Ammon's horn (tissue), 1 donor: ENCODE measurements around the gene AQP11.
"Not testable (repeated sequence)": the region's sequence is repeated elsewhere in the genome, so short reads cannot be mapped to it uniquely, and the experiment has no call there.

Experiments used
- DNase-seq: peaks from one replicate; pipeline ENCODE4 v3.0.0-alpha.2; 2016; ENCODE audit warnings: low spot score

The AQP11 gene

DNA sequence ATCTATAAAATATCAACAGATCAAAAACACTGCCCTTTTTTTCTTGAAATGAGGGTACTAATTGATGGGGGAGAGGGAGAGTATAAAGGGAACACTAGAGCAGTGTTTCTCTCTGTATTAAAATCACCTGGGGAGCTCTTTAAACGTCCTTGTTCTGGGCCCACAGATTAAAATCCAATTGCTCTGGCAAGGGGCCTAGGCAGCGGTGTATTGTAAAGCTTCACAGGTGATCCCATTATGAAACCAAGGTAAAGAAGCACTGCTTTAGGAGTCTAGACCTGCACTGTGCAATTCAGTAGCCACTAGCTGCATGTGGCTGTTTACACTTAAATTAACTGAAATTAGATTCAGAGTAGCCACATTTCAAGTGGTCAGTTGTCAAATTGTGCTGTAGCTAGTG lies 3.0 kb downstream of the AQP11 start:
- no peak for DNase-seq

DNA sequence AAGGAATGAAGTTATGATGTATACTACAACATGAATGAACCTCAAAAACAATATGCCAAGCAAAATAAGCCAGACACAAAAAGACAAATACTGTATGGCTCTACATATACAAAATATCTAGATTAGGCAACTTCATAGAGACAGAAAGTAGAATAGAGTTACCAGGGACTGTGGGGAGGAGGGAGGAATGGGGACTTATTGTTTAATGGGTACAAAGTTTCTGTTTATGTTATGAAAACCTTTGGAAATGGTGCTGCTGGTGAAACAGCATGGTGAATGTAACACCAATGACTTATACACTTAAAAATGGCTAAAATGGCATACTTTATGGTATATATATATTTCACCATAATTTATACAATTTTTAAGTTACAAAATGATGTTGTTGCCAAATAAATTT lies 4.1 kb downstream of the AQP11 start:
- DNase-seq: no peak

DNA sequence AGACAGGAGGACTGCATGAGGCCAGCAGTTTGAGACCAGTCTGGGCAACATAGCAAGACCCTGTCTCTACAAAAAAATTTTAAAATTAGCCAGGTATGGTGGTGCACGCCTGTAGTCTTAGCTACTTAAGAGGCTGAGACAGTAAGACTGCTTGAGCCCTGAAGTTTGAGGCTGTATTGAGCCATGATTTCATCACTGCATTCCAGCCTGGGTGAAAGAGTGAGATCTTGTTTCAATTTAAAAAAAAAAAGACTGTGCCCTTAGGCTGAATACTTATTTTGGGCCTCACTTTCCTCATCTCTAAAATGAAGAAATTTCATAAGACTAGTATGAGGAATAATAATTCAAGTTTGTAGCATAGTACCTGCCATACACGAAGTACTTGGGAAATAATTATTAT lies 6.9 kb downstream of the AQP11 start:
- no peak for DNase-seq

DNA sequence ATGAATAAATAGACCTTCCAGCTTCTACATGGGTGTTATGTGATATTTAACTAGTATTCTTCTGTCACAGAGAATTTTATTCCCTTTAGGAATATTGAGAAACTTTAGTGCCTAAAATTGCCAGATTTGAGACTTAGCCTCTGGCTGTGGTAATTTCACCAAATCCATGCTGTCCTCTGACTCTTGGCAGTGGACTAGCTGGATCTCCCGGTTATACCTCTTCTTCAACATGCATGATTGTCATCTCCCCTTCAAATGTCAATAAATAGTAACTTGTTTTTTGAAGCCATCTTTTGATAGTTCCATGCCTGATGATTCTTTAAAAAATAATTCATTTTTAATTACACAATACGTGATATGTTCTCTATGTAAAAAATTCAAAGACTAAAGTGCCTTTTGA lies 8.4 kb downstream of the AQP11 start:
- no peak for DNase-seq

DNA sequence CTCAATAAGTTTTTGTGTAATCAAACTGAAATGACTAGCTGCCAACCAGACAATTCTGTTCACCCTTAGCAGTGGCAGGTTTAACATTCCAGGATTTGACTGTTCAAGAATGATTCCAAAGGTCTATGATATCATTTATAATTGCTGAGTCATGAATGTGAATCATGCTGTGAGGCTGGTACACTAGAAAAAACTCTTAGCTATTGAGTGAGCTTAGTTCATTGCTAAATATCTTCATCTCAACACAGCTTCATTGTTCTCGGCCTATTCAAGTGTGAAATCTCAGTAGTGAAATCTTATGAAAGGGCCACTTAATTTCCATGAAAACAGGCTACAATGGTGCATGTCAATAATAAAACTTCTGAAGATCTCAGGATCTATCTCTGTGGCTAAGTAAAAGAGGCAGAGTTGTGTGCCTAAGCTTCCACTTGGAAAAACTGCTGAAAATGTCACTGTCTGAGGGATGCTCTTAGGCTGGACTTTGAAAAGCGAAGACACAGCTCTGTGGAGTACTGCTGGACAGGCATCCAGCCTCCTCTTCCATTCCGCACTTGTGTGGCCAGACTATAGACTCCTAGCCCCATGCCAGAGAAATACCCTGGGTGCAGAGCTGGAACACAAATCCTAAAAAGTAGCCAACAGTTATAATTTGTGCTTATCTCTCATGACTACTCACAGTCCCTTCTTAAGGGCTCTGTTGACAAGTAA lies 12.8 kb downstream of the AQP11 start:
- peak; percentile 34 for DNase-seq

DNA sequence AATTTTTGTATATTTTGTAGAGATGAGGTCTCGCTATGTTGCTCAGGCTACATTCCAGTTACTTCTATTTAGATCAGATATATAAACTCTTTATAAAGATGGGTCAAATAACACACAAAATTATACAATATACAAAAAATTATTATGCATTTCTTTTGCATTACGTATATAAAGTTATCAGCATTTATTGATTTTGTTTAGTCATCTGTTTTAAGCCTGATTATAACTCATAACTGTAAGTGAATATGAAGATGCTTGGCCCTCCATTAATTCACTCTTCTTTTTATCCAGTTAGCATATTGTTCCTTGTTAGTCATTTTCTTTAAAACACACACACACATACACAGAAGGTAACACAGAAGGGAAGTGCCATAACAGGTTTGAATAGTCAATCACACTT lies 14.5 kb downstream of the AQP11 start:
- no peak for DNase-seq

DNA sequence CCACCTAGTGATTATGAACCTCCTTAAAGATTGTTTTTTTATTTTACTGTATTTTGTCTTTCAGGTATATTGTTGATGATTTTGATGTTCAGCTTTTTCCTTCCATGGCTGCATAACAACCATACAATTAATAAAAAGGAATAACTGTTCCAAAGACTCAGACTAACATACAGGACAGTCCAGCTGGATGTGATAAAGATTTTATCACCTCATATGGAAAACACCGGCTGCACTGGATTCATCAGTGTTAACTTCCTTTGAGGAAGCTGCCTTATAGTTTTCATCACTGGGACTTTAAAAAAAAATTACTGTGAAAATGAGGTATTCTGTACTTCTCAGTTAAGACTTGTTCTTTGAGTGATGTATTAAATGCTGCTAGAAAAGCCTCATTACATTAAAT lies 19.5 kb downstream of the AQP11 start:
- DNase-seq: no peak

DNA sequence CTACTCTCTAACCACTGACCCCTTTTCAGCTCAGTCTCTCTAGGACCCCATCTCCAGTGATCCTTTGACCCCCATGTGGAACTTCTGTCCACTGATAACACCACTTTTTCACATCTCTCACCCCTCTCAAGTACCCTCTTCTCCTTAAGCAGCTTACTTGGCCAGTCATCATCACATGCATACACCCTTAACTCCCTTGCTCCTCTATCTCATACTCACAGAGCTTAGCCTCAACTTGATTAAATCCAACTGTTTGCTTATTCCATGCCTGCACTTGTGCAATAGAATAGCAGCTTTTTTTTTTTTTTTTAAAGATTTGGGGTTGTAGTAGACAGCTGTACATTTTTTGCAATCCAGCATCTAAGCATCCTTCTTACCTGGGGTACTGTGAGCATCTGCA lies 22.2 kb downstream of the AQP11 start:
- DNase-seq: no peak

DNA sequence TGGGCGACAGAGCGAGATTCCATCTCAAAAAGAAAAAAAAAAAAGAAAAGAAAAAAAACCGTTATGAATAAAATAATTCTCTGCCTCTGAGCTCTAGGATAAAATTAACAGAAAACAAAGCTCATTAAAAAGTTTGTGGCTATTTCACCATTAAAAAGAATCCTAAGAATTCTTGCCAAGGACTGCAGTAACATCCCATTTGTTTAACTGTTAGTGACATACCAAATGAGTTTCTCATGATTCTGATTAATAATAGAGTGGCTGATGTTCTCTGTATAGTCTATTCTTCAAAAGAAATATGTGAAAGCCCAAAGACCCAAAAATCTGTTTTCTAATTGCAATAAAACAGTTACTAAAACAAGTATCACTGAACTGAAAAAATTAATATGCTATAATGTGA lies 28.1 kb downstream of the AQP11 start:
- no peak for DNase-seq

DNA sequence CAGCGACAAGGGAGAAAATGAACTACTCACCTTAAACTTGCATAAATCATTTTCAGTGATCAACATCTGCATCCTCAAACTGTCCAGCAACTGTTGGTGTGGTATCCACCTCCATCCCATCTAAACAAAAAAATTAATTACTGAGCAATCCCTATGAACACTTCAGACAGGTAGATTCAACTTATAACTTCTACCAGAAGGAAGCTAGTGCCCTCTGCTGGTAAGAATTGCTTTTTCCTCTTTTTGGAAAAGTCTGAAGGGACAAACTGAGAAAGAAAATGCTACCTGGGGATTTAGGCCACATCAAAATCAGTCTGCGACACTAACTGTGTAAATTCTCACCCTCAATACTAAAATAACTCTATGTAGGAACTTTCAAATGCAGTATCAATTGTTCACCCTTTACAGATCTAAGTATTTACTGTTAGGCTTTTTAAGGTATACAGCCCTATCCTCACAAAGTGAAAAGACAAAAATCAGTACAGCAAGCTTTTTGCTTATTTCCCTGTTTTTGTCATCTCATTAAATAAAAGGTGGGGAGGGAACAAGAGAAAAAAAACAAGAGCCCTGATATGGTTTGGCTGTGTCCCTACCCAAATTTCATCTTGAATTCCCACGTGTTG lies 29.9 kb downstream of the AQP11 start:
- peak; percentile 43 for DNase-seq

DNA sequence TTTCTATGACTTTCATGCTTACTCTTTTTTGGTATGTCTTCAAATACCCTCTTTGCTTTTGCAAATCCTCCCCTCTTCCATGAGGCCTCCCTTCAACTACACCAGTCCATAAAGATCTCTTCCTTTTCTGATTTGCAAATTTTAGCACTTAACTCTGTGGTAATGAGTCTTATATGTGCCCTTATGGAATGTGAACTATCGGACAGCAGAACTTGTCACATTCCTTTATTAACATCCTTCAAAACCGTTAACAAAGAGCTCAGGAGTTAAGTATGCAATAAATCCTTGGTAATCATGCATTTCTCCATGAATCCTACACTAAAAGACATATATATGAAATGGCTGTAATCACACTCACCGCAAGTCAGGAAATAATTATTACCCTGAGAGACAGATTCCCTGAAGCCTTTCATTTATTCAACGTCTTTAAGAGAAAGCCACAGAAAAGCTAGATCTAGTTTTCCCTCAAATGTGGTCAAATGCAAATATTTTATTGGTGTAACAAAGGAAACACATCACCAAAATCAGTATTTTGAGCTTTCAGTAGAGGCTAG lies 40.5 kb downstream of the AQP11 start:
- no peak for DNase-seq

DNA sequence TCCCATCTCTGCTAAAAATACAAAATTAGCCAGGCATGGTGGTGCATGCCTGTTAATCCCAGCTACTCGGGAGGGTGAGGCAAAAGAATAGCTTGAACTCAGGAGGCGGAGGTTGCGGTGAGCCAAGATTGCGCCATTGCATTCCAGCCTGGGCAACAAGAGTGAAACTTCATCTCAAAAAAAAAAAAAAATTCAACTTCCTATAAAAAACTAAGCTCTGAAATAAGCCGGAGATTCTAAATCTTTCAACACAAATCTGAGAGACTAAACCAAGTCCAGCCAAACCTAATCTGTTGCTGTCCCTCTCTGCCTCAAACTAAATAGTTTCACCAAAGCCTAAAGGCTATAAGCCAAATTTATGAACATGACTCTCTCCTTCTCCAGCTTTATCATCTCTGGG lies 44.2 kb downstream of the AQP11 start:
- not testable (repeated sequence) for DNase-seq

DNA sequence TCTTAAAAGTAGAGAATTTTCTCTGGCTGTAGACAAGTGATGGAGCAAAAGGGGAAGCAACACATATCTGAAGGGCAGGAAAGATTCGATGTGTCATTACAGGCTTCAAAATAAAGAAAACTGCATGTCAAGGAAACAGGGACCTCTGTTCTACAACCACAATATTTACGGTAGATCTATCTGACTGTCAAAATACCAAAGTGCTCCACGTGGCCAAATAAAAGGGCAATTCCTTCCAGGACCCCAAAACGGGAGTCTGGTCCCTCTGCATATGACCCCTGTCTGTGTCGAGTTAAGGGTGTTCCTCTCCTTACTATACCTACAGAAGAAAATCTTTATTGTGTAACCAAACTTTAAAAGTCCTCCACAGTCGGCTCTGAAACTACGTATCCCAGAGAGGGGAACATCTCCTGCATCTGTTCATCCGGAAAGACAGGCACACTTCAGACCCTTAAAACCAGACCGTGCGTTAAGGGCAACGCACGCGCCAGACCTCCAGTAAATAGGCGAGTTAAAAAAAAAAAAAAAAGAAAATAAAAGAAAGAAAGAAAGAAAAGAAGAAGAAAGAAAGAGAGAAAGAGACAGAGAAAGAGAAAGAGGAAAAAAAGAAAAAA lies 47.1 kb downstream of the AQP11 start:
- no peak for DNase-seq

DNA sequence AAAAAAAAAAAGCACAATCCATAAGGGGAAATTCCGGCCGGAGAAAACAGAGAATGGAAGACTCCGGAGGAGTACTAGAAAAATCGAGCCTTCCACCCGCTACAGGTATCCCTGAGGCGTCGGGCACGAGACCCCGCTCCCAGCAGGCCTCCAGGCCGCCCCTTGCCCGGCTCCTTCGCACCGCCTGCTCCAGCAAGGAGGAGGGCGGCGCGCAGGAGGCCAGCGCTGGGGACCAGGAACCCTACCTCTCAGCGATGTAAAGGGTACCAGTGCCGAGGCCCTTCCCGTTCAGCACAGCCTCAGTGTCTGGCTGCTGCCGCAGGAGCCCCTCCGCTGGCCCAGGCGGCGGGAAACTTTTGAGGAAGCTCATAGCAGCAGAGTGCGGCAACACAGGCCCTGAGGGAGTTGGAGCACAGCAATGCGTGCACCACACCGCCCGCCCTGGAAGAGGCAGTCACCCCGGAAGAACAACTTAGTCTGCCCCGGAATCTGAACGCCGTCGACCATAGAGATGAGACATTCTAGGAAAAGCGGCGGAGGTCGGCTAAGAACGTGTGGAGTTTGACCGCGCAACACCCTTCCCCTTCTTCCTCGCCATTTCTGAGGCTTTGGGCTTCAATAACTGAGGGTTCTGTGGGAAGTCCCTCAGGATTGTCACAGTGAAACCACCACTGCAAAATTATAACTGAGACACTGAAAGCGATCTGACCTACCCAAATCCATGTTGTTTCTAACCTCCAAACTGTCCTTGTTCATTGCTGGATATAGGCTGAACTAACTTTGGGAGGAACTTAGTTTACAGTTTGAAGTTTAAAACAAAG lies 47.8 kb downstream of the AQP11 start, which contains the start of gene CLNS1A:
CLNS1A (minus strand) TSS at position 450 of the 821 bp plus-strand sequence; CDS start at position 370, 80 bp downstream.
- peak; percentile 94 for DNase-seq

DNA sequence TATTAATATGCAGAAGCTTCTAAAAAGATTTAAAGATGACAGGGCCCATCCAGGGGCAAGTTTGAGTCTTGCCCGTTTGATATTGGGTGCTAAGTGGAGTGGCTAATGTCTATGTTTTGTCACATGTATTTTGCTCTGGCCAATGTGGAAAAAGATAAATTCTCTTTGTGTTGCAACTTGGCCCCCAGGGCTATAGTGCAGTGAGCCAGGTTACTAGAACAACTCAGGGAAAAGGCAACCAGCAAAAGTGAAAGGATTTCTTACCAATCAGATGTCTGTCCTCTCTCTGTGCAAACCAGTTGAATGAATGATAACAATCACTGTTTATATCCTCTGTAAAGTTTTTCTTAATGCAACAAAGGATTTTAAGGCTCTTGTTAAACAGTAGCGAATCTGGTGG lies 52.5 kb downstream of the AQP11 start:
- no peak for DNase-seq

DNA sequence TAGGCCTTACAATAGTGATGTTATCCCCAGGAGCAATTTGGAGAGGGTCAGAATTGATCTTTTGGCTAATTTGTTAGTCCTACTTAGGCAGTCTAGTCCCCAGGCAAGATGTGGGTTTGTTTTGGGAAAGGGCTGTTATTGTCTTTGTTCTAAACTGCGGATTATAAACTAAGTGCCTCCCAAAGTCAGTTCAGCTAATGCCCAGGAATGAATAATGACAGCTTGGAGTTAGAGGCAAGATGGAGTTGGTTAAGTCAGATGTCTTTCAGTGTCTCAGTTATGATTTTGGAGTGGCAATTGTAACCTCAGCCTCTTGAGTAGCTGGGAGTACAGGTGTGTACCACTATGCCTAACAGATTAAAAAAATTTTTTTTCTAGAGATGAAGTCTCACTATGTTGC lies 55.1 kb downstream of the AQP11 start:
- no peak for DNase-seq

DNA sequence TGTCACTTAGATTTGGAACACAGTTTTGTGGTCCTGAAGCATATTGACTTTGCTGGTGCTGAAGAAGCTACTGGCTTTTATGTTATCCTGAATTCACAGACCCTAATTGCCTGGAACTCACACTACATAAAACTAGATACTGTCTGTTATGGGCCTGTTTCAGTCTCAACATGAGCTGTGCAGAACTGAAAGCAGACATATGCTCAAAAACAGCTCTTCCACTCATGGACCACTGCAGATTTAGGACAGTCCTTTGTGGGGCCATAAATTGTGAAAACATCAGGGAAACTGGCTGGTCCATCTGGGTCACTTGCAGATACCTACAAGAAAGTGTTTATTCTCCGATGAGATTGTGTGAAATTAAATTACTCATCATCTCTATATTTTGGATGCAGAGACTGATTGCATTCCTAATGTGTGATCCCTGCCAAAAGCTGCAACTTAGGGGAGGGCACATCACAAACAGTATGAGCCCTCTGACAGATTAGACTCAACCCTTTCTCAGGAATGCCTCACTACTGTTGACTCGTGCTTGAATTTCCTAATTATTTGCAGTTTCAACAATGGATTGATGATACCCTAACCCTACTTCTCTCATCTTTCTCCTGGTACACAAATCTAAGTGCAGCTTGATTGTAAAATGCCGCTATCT lies 58.0 kb downstream of the AQP11 start:
- DNase-seq: no peak

DNA sequence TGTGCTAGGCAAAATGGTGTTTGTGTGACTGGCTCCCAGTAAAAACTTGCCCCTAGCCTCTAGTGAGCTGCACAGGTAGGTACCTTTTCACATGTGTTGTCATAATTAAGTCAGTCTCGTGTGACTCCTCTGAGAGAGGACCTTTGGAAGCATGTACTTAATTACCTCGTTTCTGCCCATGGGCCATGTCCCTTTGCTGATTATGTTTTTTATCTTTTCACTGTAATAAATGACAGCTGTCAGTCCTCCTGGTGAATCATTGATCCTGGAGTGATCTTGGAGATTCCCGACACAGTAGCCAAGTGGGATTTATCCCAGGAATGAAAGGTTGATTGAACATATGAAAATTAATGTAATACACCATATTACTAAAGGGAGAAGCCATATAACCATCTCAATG lies 60.4 kb downstream of the AQP11 start:
- DNase-seq: no peak

DNA sequence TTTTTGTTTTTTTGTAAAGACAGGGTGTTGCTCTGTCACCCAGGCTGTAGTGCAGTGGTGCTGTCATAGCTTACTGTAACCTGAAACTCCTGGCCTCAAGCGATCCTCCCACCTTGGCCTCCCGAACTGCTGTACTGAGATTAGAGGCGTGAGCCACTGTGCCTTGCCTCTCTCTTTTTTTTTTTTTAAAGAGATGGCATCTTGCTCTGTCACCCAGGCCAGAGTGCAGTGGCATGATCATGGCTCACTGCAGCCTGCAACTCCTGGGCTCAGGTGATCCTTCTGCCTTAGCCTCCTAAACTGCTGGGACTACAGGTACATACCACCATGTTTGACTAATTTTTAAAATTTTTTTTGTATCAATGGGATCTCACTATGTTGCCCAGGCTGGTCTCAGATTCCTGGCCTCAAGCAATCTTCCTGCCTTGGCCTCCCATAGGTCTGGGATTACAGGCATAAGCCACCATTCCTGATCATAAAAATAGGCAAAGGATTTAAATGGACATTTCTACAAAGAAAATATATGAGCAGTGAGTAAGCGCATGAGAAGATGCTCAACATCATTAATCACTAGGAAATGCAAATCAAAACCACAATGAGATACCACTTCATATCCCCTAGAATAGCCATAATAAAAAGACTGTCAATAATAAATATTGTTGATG lies 65.1 kb downstream of the AQP11 start:
- DNase-seq: no peak

DNA sequence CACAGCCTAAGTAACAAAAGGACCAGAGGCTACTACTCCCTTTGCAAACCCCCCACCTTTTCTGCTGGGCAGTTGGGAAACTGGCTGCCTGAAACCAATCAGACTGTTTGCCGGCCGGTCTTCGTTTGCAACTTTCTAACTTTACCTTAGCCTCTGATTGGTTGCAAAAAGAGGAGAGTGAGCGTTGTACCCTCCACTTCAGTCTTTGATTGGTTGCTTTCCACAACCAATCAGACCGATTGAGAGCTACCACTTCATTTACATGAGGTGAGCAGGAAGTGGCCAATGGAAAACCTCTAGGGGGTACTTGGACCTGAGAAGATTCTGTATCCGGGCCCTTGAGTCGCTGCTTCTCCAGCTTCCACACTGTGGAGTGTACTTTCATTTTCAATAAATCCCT lies 66.6 kb downstream of the AQP11 start:
- DNase-seq: no peak
